Heart right ventricle (tissue), 16 donors: ENCODE data around the gene MAP4K4. TPM values are rescaled to one million over a fixed set of nuclear protein-coding genes. Genes with fewer than 3 reads are reported as not detected.
"Not testable (repeated sequence)": the region's sequence is repeated elsewhere in the genome, so short reads cannot be mapped to it uniquely, and the experiment has no call there.

Experiments
- ATAC-seq, 8 donors: fragments of 200-7000 bp; cut with Tn5 transposase; one replicate each; pipeline ENCODE4 v1.9.1; 2020; ENCODE audit warnings: mild to moderate bottlenecking in 8 of 8, moderate library complexity in 8 of 8, moderate number of reproducible peaks in 1 of 8
- DNase-seq, 2 donors: peaks; one replicate each; pipeline ENCODE4 v3.0.0-alpha.2; 2020
- H3K27ac ChIP-seq, 10 donors: fragments of 200-600 bp; sonication (generic) in 2 of 10; one replicate each; pipeline versions ENCODE4 v1.5.0 to v1.8.0; 2020 to 2022; ENCODE audit warnings: mild to moderate bottlenecking in 3 of 10
- H3K27me3 ChIP-seq, 7 donors: fragments of 200-600 bp; one replicate each; pipeline ENCODE4 v1.8.0; 2021 to 2022; ENCODE audit warnings: mild to moderate bottlenecking in 2 of 7
- H3K36me3 ChIP-seq, 9 donors: fragments of 200-600 bp; sonication (generic) in 1 of 9; one replicate each; pipeline versions ENCODE4 v1.5.0 to v1.8.0; 2020 to 2022; ENCODE audit warnings: mild to moderate bottlenecking in 2 of 9
- H3K4me1 ChIP-seq, 9 donors: fragments of 200-600 bp; sonication (generic) in 1 of 9; one replicate each; pipeline versions ENCODE4 v1.5.0 to v1.8.0; 2020 to 2022; ENCODE audit warnings: mild to moderate bottlenecking in 4 of 9
- H3K4me3 ChIP-seq, 10 donors: fragments of 200-600 bp; sonication (generic) in 2 of 10; one replicate each; pipeline versions ENCODE4 v1.5.0 to v1.8.0; 2020 to 2022; ENCODE audit warnings: mild to moderate bottlenecking in 7 of 10, moderate library complexity in 2 of 10
- H3K9me3 ChIP-seq, 11 donors: fragments of 200-600 bp in 10 of 11; sonication (generic) in 2 of 11; one replicate each; pipeline versions ENCODE4 v1.5.0 to v1.8.0; 2013 to 2022; ENCODE audit warnings: mild to moderate bottlenecking in 2 of 11, control low read depth in 1 of 11, moderate library complexity in 1 of 11
- CTCF ChIP-seq, 9 donors: fragments of 200-600 bp; sonication (generic) in 2 of 9; IDR thresholded peaks; one replicate each; pipeline versions ENCODE4 v1.5.0 to v1.8.0; 2021 to 2022; ENCODE audit warnings: antibody characterized with exemption in 9 of 9, mild to moderate bottlenecking in 5 of 9, moderate library complexity in 1 of 9
- WGBS, 2 donors: extraction: QIAGEN DNeasy Blood & Tissue Kit; methylation state at CpG; one replicate each; pipeline ENCODE4 v1.1.7; 2013; ENCODE audit warnings: inconsistent platforms in 1 of 2; 5-methylcytosine and 5-hydroxymethylcytosine counted together
- intact Hi-C, 10 donors: fragments of 100-400 bp; cut with DNase I; formaldehyde crosslinking; loops; one replicate each; pipeline versions ENCODE4 v1.11.1 to v1.14.2; 2022
- polyA plus RNA-seq, 2 donors: library from polyadenylated mRNA; stranded (reverse); fragments of 200-250 nt; gene quantifications; one replicate each; pipeline ENCODE4 v1.2.3, GENCODE V29; 2013
- total RNA-seq, 10 donors: library from RNA; stranded (reverse); fragmentation: NEBNext Ultra II Directional in 3 of 10; extraction: Animal tissue kit (Norgen Biotek cat#: 25700) in 3 of 10; gene quantifications; one replicate each; pipeline versions ENCODE4 v1.2.1 to v1.2.4, GENCODE V29; 2021 to 2023
- donor health status: Arrhythmogenic right ventricular cardiomyopathy.
- donor health status: ischemic (EF 13 %, LVEDD 7.1; RV severe dilation, severe dysfunction).
- donor health status: healthy with polysubstance abuse.
- donor health status: DM: no; HTN: yes; CAD: no.
- donor health status: DM: no; HTN: no; CAD: no.
- donor health status: ischemic (EF 25% LVEDD 6.9; RV normal size, moderate dysfunction).
- donor health status: ischemic (EF 25% LVEDD 5.7; RV mildly dilated, moderate dysfunction).
- donor health status: healthy.
- donor health status: DM: yes; HTN: yes; CAD: no.
- donor health status: Ischemic cardiomyopathy.
- donor health status: ischemic (EF 35%, LVEDD 5.7; RV mildly dilated, moderate dysfunction).
- donor health status: nonischemic (EF 11% LVEDD 7.7; RV severe dilation, severe dysfunction).
- donor health status: DM: yes; HTN: yes; CAD: no.
- donor health status: PGD.
- donor health status: ischemic (EF 29% LVEDD 5.4; RV normal size, mild dysfunction).
- donor health status: nonischemic (EF 23%, LVEDD 6.1; RV moderate dilation, normal function).

Gene MAP4K4
- total and polyA plus RNA-seq, 12 donors: 44.3 to 116 (median 86.1) TPM

- no peaks in the 10 kb centered on the region for H3K36me3 ChIP-seq
- DNase-seq (no peak), ATAC-seq (no peak)
- intact Hi-C loops: no loop called here
- H3K4me1 ChIP-seq: peaks cover 18 to 81% (median 74%) of the 10 kb centered on the region in 9 donors
- 3 to 9% methylated on average over 1 of the region's 1 CpG for WGBS, 2 donors
- no peak for TF ChIP-seq CTCF (IDR thresholded peaks at IDR 0.05)
- no peak overlapping the region for H3K27ac ChIP-seq
- no peaks in the 10 kb centered on the region for H3K27me3 ChIP-seq
- H3K9me3 ChIP-seq: no peaks in the 10 kb centered on the region
- H3K4me3 ChIP-seq: no peak overlapping the region
Observed at GRCh38 chr2:101748000-101748399, 50.5 kb downstream of the MAP4K4 start.

GRCh38 chr2:101748462-101748861 lies 51.0 kb downstream of the MAP4K4 start:
- H3K9me3 ChIP-seq, H3K27ac ChIP-seq, DNase-seq, ATAC-seq, intact Hi-C loops, H3K4me3 ChIP-seq, H3K36me3 ChIP-seq, H3K27me3 ChIP-seq: not testable (repeated sequence)
- 89 to 91% methylated on average over 3 to 4 of the region's 4 CpGs for WGBS, 2 donors
- peaks cover 18 to 81% (median 74%) of the 10 kb centered on the region in 9 donors for H3K4me1 ChIP-seq

- TF ChIP-seq CTCF (IDR thresholded peaks at IDR 0.05): no peak
- no peak overlapping the region for H3K4me3 ChIP-seq
- no peak for DNase-seq
- ATAC-seq: no peak
- H3K9me3 ChIP-seq: no peaks in the 10 kb centered on the region
- H3K36me3 ChIP-seq: no peaks in the 10 kb centered on the region
- intact Hi-C loops: loop anchor here in 5 of 10 donors (5.0 to 10.0 kb wide), 3 partner anchors 43 to 53 kb away; partner anchors contain the start of gene MAP4K4 (in 1 of the 5)
- no peak overlapping the region for H3K27ac ChIP-seq
- H3K4me1 ChIP-seq: peaks cover 20 to 81% (median 76%) of the 10 kb centered on the region in 9 donors
- WGBS, 2 donors: 90 to 91% methylated on average over 3 of the region's 3 CpGs
- no peaks in the 10 kb centered on the region for H3K27me3 ChIP-seq
Observed at GRCh38 chr2:101750688-101751087, 53.2 kb downstream of the MAP4K4 start.

GRCh38 chr2:101751276-101751815 lies 53.8 kb downstream of the MAP4K4 start:
- intact Hi-C loops: loop anchor here in 5 of 10 donors (5.0 to 10.0 kb wide), 3 partner anchors 44 to 54 kb away; partner anchors contain the start of gene MAP4K4 (in 1 of the 5)
- peak in 4 of 8 donors; percentile 2 to 36 (median 26) for ATAC-seq
- TF ChIP-seq CTCF (IDR thresholded peaks at IDR 0.05): no peak
- H3K9me3 ChIP-seq: no peaks in the 10 kb centered on the region
- no peak for DNase-seq
- 61 to 70% methylated on average over 2 of the region's 2 CpGs for WGBS, 2 donors
- H3K27ac ChIP-seq: peak overlapping the region in 3 of 10 donors; percentile 17 to 52 (median 30)
- H3K4me1 ChIP-seq: peaks cover 23 to 81% (median 76%) of the 10 kb centered on the region in 9 donors
- no peaks in the 10 kb centered on the region for H3K27me3 ChIP-seq
- H3K4me3 ChIP-seq: no peak overlapping the region
- H3K36me3 ChIP-seq: no peaks in the 10 kb centered on the region
